DND-41 (cell line): Measurements from ENCODE around the gene SLC66A2.

Source experiments
- CTCF ChIP-seq: IDR thresholded peaks from 2 replicates; pipeline ENCODE4 v1.5.1; 2012; ENCODE audit warnings: borderline replicate concordance, low read length, moderate library complexity, mild to moderate bottlenecking; ENCODE audit not compliant: poor library complexity, severe bottlenecking; ENCODE audit errors: extremely low read depth
- EZH2 ChIP-seq: IDR thresholded peaks from 3 replicates; pipeline ENCODE4 v1.6.1; 2012; ENCODE audit warnings: borderline replicate concordance, low read depth, mild to moderate bottlenecking, moderate library complexity, low read length, inconsistent platforms; ENCODE audit not compliant: severe bottlenecking

GRCh38 chr18:79975985-79976680 is 24.7 kb upstream of the SLC66A2 start:
- TF ChIP-seq CTCF = no peak
- no peak for TF ChIP-seq EZH2
